ENCODE measurements around the gene MEIS3. TPM values are rescaled to one million over a fixed set of nuclear protein-coding genes. Genes with fewer than 3 reads are reported as not detected.

The MEIS3 gene
- total RNA-seq: 3.6 and 9.1 TPM in 2 replicates

GRCh38 chr19:47419030-47419783 lies at the start of gene MEIS3:
TSS of gene MEIS3 (minus strand) at chr19:47419527. CDS start at chr19:47419081, 446 bp downstream.
- DNase-seq (ENCODE audit: low read depth): no peak

GRCh38 chr19:47467914-47468313 lies 48.6 kb upstream of the MEIS3 start:
- no peak for DNase-seq (ENCODE audit: low read depth)

- no peak for DNase-seq (ENCODE audit: low read depth)
Measured at GRCh38 chr19:47465957-47466356, 46.6 kb upstream of the MEIS3 start.

- DNase-seq (ENCODE audit: low read depth): no peak
Measured at GRCh38 chr19:47464675-47465419, 45.5 kb upstream of the MEIS3 start.

GRCh38 chr19:47461876-47462275 lies 42.5 kb upstream of the MEIS3 start:
- no peak for DNase-seq (ENCODE audit: low read depth)

GRCh38 chr19:47459477-47459876 lies 40.1 kb upstream of the MEIS3 start:
- no peak for DNase-seq (ENCODE audit: low read depth)

GRCh38 chr19:47458672-47459071 lies 39.3 kb upstream of the MEIS3 start:
- DNase-seq (ENCODE audit: low read depth): no peak

GRCh38 chr19:47456721-47457474 lies 37.6 kb upstream of the MEIS3 start:
- no peak for DNase-seq (ENCODE audit: low read depth)

GRCh38 chr19:47450478-47450877 lies 31.2 kb upstream of the MEIS3 start:
- no peak for DNase-seq (ENCODE audit: low read depth)

GRCh38 chr19:47448360-47448727 lies 29.0 kb upstream of the MEIS3 start:
- no peak for DNase-seq (ENCODE audit: low read depth)

GRCh38 chr19:47447470-47448359 lies 28.4 kb upstream of the MEIS3 start:
- peak; percentile 39 for DNase-seq (ENCODE audit: low read depth)

- peak; percentile 35 for DNase-seq (ENCODE audit: low read depth)
Measured at GRCh38 chr19:47446534-47447469, 27.5 kb upstream of the MEIS3 start.

- no peak for DNase-seq (ENCODE audit: low read depth)
Measured at GRCh38 chr19:47445937-47446402, 26.6 kb upstream of the MEIS3 start.

- DNase-seq (ENCODE audit: low read depth): no peak
Measured at GRCh38 chr19:47445527-47445926, 26.2 kb upstream of the MEIS3 start.

- DNase-seq (ENCODE audit: low read depth): no peak
Measured at GRCh38 chr19:47444388-47444821, 25.1 kb upstream of the MEIS3 start.

- DNase-seq (ENCODE audit: low read depth): no peak
Measured at GRCh38 chr19:47443331-47443730, 24.0 kb upstream of the MEIS3 start.

GRCh38 chr19:47438793-47439220 lies 19.5 kb upstream of the MEIS3 start:
- no peak for DNase-seq (ENCODE audit: low read depth)

GRCh38 chr19:47437500-47437899 lies 18.2 kb upstream of the MEIS3 start:
- no peak for DNase-seq (ENCODE audit: low read depth)

GRCh38 chr19:47436712-47437401 lies 17.5 kb upstream of the MEIS3 start:
- peak; percentile 26 for DNase-seq (ENCODE audit: low read depth)
